Jurkat, Clone E6-1 (cell line): ENCODE results near the gene GCNT4.
A peak's percentile ranks its signal among the peaks of the same experiment; 100 is the strongest.

Source experiments
- DNase-seq: peaks from one replicate; pipeline ENCODE4 v3.0.0-alpha.2; 2011; ENCODE audit warnings: low read depth, low spot score
- H3K4me3 ChIP-seq: 2 replicates; pipeline ENCODE4 v1.5.1; 2011; ENCODE audit warnings: mild to moderate bottlenecking, low read length, control low read depth, moderate library complexity

GCNT4 gene

DNA sequence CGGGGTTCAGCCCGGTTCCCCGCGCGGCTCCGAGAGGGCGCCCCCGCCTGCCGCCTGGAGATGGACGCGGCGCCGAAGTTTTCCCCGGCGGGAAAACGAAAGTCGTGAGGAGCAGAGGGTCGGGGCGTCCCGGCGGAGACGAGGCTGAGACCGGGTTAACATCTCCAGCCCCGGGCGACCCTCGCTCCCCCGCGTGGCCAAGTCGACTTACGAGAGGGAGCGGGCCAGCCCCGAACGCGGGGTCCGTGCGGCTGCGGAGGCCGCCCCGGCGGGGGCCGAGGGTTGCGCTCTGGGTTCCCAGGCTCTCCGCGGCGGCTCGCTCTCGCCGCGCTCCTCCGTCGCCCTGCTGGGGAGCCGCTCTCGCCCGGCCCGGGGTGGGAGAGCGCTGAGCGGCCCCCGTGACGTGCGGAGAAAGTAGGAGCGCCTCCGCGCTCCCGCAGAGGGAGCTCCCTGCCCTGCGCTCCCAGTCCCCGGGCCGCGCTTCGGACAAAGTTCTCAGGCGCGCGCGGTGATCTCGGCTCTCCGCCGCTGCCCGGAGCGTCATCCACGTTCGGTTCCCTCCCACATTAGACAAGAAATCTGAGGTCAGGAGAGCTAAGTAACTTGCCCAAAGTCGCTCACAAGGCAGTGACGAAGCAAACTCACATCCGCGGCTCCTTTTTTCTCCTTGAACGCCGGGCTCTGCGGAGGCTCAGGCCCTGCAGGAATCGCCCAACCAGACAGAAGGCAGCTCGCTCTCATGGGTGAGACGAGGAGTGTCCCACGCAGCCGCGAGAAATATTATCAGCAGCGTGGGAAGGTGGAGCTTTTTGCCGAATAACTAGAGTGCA is 1.2 kb upstream of the GCNT4 start:
- DNase-seq: no peak
- H3K4me3 ChIP-seq: peak overlapping the region; percentile 58

DNA sequence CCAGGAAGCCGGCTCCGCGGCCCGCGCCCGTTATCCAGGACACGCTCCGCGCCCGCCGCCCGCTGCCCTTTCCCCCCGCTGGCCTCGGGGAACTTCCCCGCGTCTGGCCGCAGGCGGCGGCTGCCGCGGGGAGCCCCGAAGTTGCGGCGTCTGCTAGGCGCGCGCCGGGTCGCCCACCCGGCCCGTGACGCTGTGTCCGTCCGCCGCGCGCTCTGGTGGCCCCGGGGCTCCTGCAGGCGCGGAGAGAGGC is 621 bp upstream of the GCNT4 start:
- DNase-seq: no peak

GRCh38 chr5:75051217-75051751 is 1.1 kb downstream of the GCNT4 start:
- DNase-seq: no peak
- H3K4me3 ChIP-seq: no peak overlapping the region

More for the DNA sequence above, 621 bp upstream of the GCNT4 start:
- H3K4me3 ChIP-seq: peak overlapping the region; percentile 58

GRCh38 chr5:75050415-75050814 is 1.9 kb downstream of the GCNT4 start:
- H3K4me3 ChIP-seq: no peak overlapping the region
- no peak for DNase-seq

DNA sequence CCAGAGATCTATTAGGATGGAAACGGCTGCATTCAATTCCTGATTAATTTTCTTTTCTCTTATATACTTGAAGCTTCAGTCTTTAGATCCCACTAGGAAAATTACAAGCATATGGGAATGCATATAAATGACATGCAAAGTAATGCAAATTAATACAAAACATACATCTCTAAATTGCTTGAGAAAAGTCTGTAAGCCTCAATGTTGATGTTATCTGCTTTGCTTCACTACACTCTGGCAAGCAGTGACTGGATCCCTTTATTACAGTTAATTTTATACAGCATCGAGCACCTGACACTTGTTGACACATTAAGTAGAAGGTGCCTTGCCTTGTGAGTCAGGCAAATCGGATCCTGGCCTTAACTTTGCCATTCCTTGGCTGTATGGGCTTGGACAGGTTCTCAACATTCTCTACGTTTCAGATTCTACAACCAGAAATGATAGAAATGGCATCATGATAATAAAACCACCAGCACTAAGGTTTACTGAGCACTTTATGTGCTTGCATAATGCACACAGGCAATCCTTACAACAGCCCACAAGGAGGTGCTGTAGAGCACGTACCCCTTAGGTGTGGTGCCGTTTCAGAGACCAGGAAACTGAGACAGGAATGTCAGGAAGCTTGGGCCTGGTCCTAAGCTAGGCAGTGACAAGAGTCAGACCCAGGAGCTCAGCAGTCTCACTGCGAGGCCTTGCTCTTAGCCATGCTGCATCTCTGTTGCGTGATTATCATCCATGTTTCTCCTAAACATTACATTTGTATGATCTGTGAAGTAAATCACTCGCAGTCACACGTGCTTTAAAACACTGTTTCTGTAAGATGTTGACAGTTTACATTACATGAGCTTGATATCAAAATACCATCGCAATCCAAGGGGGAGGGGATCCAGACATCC is 2.7 kb downstream of the GCNT4 start:
- H3K4me3 ChIP-seq: no peak overlapping the region

GRCh38 chr5:75048457-75048953 is 3.9 kb downstream of the GCNT4 start:
- no peak overlapping the region for H3K4me3 ChIP-seq
- no peak for DNase-seq

More for the DNA sequence above, 2.7 kb downstream of the GCNT4 start:
- DNase-seq: peak; percentile 74

DNA sequence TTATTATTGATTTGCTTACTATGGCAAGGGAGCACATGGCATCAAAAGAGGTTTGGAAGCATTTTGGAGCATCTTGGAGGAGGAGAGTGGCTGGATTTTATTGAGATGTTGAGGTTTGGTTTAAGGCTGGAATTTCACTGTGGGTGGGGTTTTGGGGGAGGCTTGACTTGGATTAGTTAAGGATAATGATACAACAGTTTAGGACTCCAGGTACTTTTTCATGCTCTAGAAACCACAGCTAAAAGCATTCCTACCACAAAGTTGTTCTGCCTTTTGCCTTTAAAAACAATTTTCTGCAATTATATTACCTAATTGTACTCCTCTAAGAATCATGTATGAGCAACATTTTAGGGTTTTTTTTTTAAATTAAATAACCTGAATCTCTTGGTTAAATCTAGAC is 5.0 kb downstream of the GCNT4 start:
- no peak for DNase-seq
- no peak overlapping the region for H3K4me3 ChIP-seq

DNA sequence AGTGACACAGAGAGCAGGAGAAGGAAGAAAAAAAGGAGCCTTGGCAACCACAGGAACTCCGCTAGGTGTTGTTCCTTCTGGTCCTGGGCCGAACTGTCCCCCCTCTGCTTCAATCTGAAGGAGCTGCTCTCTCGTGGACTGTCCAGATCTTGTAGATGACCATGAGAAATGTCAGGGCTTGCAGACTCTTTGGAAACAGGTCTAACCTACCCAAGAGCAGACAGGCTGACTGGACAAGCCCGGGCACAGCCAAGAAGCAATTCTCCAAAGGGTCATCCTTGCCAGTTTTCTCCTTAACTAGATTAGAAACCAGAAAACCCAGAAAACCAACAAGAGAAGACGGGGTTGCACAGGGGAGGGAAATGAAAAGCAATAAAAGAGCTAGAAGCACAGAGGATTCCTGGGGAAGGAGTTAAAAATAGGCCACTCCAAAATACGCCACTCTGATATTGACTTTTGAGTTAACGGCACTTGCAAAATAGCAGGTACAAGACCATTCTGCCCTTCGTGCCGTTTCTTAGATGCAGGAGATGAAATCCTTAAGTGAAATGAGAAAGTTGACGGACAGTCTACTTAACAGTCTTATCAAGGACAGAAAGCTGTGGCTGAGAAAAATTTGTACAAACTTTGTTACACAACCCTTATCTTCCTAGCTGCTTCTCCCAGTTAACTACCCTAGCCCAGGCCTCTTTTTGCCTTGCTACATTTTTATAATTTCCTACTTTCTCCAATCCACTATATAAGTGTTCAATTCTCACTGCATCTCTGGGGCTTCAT is 5.8 kb downstream of the GCNT4 start:
- H3K4me3 ChIP-seq: no peak overlapping the region
- no peak for DNase-seq

DNA sequence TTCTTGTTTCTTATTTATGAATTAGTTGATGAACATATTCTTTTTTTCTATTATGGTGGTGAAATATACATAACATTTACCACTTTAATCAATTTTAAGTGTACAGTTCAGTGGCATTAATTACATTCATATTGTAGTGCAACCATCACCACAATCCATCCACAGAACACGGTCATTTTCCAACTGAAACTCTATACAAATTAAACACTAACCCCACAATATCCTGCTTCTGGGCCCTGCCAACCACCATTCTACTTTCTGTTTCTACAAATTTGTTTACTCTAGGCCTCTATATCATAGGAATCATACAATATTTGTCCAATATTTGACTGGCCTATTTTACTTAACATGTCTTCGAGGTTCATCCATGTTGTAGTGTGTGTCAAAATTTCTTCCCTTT is 7.3 kb downstream of the GCNT4 start:
- no peak overlapping the region for H3K4me3 ChIP-seq
- DNase-seq: no peak

DNA sequence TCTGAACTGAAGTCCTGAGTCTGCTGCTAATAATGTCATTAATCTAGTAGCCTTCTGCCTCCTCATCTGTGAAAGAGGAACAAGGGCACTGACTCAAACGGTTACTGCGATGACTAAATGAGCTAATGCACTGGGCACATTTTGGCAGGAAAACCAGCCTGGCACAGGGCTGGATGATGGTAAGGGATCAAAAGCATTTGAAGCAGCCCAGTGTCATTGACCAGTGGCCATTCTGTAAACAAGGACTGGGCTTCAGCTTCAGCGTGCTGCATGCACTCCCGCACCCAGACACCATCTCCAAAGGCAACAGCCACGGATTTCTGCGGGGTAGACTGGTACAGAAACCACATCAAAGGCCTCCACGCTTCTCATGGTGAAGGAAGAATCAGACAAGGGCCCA is 8.0 kb downstream of the GCNT4 start:
- no peak for DNase-seq
- no peak overlapping the region for H3K4me3 ChIP-seq

GRCh38 chr5:75043633-75044264 is 8.6 kb downstream of the GCNT4 start:
- no peak for DNase-seq
- H3K4me3 ChIP-seq: no peak overlapping the region

- no peak overlapping the region for H3K4me3 ChIP-seq
- DNase-seq: no peak
Measured at GRCh38 chr5:75042522-75042921, 9.8 kb downstream of the GCNT4 start.

GRCh38 chr5:75040973-75041372 is 11.4 kb downstream of the GCNT4 start:
- DNase-seq: no peak
- no peak overlapping the region for H3K4me3 ChIP-seq

DNA sequence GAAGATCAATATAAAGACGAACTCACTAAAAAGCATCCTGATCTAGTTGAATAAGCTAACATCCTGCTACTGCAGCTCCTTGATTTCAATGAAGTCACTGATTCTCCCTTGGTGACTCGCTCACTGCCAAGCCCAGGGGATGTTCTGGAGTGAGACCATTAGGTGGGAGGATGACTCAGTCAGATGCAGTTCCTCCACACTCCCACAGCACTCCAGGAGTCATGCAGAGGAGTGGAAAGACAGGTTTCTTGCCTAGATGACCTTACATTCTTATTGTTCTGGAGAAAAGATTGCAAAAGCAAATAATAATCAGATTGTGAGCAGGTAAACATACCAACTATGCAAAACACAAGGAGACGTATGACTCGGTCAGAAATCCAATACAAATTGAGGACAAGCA is 15.3 kb downstream of the GCNT4 start:
- DNase-seq: no peak
- H3K4me3 ChIP-seq: no peak overlapping the region

DNA sequence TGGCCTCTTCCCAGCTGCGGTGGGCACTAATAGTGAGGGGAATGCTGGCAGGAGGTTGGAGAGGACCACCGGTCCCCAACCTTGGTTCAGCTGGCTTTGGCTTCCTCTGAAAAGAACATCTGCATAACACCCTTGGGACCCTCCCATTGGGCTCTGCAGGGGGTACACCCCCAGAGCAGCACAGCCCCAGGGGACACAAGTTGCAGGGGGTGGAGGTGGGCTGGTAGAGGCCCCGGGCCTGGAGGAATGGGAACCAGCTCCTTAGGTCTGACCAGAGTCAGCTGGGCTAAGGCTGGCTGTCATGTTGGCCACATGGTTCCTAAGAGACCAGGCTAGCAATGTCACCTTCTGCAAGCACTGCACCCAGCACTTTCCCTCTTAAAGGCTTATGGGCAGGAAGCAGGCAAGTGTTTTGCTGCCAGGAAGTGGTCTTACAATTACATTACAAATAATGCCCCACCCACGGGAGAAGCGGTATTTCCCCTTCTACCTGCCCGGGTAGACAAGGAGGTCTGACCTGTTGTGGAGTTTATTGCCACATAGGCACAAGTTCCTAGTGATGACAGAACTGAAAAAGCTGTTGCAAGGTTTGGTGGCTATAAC is 18.1 kb downstream of the GCNT4 start:
- peak; percentile 70 for DNase-seq
- H3K4me3 ChIP-seq: no peak overlapping the region

DNA sequence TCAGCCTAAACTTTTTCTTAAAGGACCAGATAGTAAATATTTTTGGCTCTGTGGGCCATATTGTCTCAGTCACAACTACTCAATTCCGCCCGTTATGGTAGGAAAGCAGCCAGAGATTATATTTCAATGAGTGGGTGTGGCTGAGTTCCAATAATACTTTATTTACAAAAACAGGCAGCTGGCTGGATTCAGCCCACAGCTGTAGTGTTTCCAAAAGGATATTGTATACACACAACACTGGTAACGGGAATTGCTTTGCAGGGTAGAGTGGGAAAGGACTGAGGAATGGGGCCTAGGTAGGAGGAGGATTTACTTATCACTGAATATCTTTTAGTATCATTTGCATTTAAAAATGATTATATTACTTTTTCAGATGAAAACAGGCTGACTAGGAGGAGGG is 21.0 kb downstream of the GCNT4 start:
- DNase-seq: no peak
- no peak overlapping the region for H3K4me3 ChIP-seq

DNA sequence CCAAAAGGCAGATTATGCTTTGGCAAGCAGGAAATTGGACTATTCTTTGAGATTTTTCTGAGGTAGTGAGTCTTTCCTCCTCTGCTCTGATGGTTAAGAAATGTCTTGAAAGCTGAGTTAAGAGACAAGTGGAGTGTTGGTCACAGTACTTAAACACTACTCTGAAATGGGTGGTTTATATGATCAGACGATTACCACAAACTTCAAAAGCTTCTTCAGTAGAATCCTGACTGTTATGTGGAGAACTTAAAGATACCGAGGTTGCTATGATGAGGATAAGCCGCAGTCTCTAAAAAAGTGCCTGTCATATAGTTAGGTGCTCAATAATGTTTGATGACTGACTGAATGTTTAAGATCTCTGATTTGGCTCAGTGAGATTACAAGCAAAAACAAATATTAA is 24.3 kb downstream of the GCNT4 start:
- DNase-seq: peak; percentile 82

DNA sequence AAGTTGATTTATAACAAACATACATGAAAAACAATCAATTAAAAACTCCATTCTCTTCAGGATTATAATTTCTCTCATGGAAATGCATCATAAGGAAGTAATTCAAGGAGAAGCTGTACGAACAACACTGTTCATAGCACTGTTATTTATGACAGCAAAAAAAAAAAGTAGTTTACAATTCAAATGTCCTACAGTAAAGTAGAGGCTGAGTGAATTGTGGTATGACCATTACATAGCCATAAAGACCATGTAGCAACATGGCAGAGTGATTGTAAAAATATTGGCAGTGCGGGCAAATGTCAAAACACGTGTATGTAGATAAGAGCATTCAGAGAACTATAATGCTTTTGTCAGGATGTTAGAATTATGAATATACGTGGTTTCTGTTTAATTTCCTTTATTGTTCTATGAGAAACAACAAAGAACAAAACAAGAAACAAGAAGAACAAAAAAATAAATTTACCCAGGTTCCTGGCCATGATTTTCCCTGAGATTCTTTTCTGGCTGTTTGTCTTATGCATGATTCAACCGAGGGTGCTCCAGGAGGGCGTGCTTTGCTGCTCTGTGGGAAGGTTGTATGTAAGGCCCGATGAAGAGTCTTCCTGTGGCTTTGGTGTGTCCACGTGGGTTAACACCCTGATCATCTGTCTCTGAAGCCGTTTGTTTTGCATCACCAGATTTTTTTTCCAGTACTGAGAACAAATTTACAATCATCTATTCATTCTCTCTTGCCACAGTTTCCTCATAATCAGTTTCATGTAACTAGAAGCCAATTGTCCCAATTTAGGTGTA is 28.8 kb downstream of the GCNT4 start:
- DNase-seq: peak; percentile 35
- H3K4me3 ChIP-seq: no peak overlapping the region

More for the DNA sequence above, 24.3 kb downstream of the GCNT4 start:
- no peak overlapping the region for H3K4me3 ChIP-seq
